GM19324 (cell line): ENCODE results near the gene ARHGAP23.
"Not testable (repeated sequence)": the region's sequence is repeated elsewhere in the genome, so short reads cannot be mapped to it uniquely, and the experiment has no call there.

Experiments
- ATAC-seq: cut with Tn5 transposase; IDR thresholded peaks from one replicate; pipeline ENCODE4 v1.9.1; 2021; ENCODE audit warnings: mild to moderate bottlenecking, moderate library complexity; ENCODE audit not compliant: unreplicated experiment, low FRiP score

Gene ARHGAP23

GRCh38 chr17:38511150-38512108 lies 83.2 kb downstream of the ARHGAP23 start:
- no peak for ATAC-seq

- no peak for ATAC-seq
Measured at GRCh38 chr17:38512473-38513058, 84.3 kb downstream of the ARHGAP23 start.

- ATAC-seq: not testable (repeated sequence)
Measured at GRCh38 chr17:38526526-38526925, 98.3 kb downstream of the ARHGAP23 start.

GRCh38 chr17:38528141-38528540 lies 99.9 kb downstream of the ARHGAP23 start:
- not testable (repeated sequence) for ATAC-seq

GRCh38 chr17:38530856-38531255 lies 102.6 kb downstream of the ARHGAP23 start:
- ATAC-seq: not testable (repeated sequence)

GRCh38 chr17:38531761-38532160 lies 103.5 kb downstream of the ARHGAP23 start:
- ATAC-seq: not testable (repeated sequence)

GRCh38 chr17:38532451-38532850 lies 104.2 kb downstream of the ARHGAP23 start:
- ATAC-seq: no peak

- ATAC-seq: no peak
Measured at GRCh38 chr17:38533241-38533640, 105.0 kb downstream of the ARHGAP23 start.

GRCh38 chr17:38533866-38534497 lies 105.7 kb downstream of the ARHGAP23 start:
- no peak for ATAC-seq

GRCh38 chr17:38534498-38534885 lies 106.2 kb downstream of the ARHGAP23 start:
- ATAC-seq: no peak

- ATAC-seq: no peak
Measured at GRCh38 chr17:38535886-38536285, 107.6 kb downstream of the ARHGAP23 start.

GRCh38 chr17:38536661-38537060 lies 108.4 kb downstream of the ARHGAP23 start:
- no peak for ATAC-seq

- ATAC-seq: no peak
Measured at GRCh38 chr17:38538906-38539305, 110.6 kb downstream of the ARHGAP23 start.

- ATAC-seq: no peak
Measured at GRCh38 chr17:38539386-38539785, 111.1 kb downstream of the ARHGAP23 start.

- no peak for ATAC-seq
Measured at GRCh38 chr17:38540514-38541045, 112.3 kb downstream of the ARHGAP23 start.

- no peak for ATAC-seq
Measured at GRCh38 chr17:38541281-38541680, 113.0 kb downstream of the ARHGAP23 start.

- ATAC-seq: no peak
Measured at GRCh38 chr17:38542286-38542685, 114.0 kb downstream of the ARHGAP23 start.

- ATAC-seq: no peak
Measured at GRCh38 chr17:38543403-38544174, 115.3 kb downstream of the ARHGAP23 start.

- ATAC-seq: no peak
Measured at GRCh38 chr17:38544175-38544838, 116.0 kb downstream of the ARHGAP23 start.

GRCh38 chr17:38544839-38545209 lies 116.6 kb downstream of the ARHGAP23 start:
- ATAC-seq: no peak
